NCI-H2227 (cell line): ENCODE results near the gene EZR.

Source experiments
- DNase-seq: peaks from one replicate; lab custom pipeline; 2025; ENCODE audit not compliant: unreplicated experiment; lab: John Stamatoyannopoulos, UW

Gene EZR

GRCh38 chr6:158780246-158780884 is 38.8 kb downstream of the EZR start:
- no peak for DNase-seq

- DNase-seq: no peak
Measured at GRCh38 chr6:158778005-158778527, 41.1 kb downstream of the EZR start.

- DNase-seq: no peak
Measured at GRCh38 chr6:158777510-158777909, 41.7 kb downstream of the EZR start.

- DNase-seq: no peak
Measured at GRCh38 chr6:158776737-158777136, 42.4 kb downstream of the EZR start.

- DNase-seq: no peak
Measured at GRCh38 chr6:158775832-158776231, 43.3 kb downstream of the EZR start.

- DNase-seq: no peak
Measured at GRCh38 chr6:158774717-158775449, 44.3 kb downstream of the EZR start.

- no peak for DNase-seq
Measured at GRCh38 chr6:158773581-158774449, 45.4 kb downstream of the EZR start.

GRCh38 chr6:158772851-158773371 is 46.3 kb downstream of the EZR start:
- DNase-seq: no peak

- DNase-seq: no peak
Measured at GRCh38 chr6:158772172-158772571, 47.0 kb downstream of the EZR start.

GRCh38 chr6:158771399-158772152 is 47.6 kb downstream of the EZR start:
- no peak for DNase-seq

- peak; percentile 8 for DNase-seq
Measured at GRCh38 chr6:158770533-158771330, 48.4 kb downstream of the EZR start.

- DNase-seq: peak; percentile 55
Measured at GRCh38 chr6:158769771-158770432, 49.3 kb downstream of the EZR start.

- no peak for DNase-seq
Measured at GRCh38 chr6:158769234-158769770, 49.9 kb downstream of the EZR start.

GRCh38 chr6:158768436-158768835 is 50.7 kb downstream of the EZR start:
- DNase-seq: no peak

- no peak for DNase-seq
Measured at GRCh38 chr6:158767709-158768108, 51.5 kb downstream of the EZR start.

GRCh38 chr6:158766621-158767455 is 52.3 kb downstream of the EZR start:
- DNase-seq: no peak

- DNase-seq: no peak
Measured at GRCh38 chr6:158765499-158766068, 53.6 kb downstream of the EZR start.

GRCh38 chr6:158764926-158765325 is 54.2 kb downstream of the EZR start:
- no peak for DNase-seq
